HCT116 (cell line): ENCODE results near the gene ANTXR2.

ENCODE experiments used
- EZH2 ChIP-seq: fragments of 200-600 bp; sonication (generic); IDR thresholded peaks from 2 replicates; pipeline ENCODE4 v1.6.1; 2017; ENCODE audit warnings: antibody characterized with exemption, mixed run types
- JUND ChIP-seq: IDR thresholded peaks from 2 replicates; pipeline ENCODE4 v1.6.1; 2012
- POLR2AphosphoS5 ChIP-seq: IDR thresholded peaks from 2 replicates; pipeline ENCODE4 v1.6.1; 2011; ENCODE audit warnings: mild to moderate bottlenecking, low read depth, low read length, moderate library complexity
- TF ChIP-seq, protein P1 (sequence below), 3 experiments: fragments of 200-600 bp in 1 of 3; sonication (generic) in 1 of 3; IDR thresholded peaks in 2 of 3; conservative IDR thresholded peaks in 1 of 3; 2 replicates each; pipeline ENCODE4 v1.5.1; 2012 to 2017; ENCODE audit warnings: low read depth in 2 of 3, low read length in 2 of 3, antibody characterized with exemption in 1 of 3, borderline replicate concordance in 1 of 3, control low read depth in 1 of 3, mild to moderate bottlenecking in 1 of 3, mixed read lengths in 1 of 3, mixed run types in 1 of 3, moderate library complexity in 1 of 3; ENCODE audit not compliant: insufficient read depth in 1 of 3
- TF ChIP-seq, protein P2 (sequence below): IDR thresholded peaks from 2 replicates; pipeline ENCODE4 v1.6.1; 2012

DNA sequence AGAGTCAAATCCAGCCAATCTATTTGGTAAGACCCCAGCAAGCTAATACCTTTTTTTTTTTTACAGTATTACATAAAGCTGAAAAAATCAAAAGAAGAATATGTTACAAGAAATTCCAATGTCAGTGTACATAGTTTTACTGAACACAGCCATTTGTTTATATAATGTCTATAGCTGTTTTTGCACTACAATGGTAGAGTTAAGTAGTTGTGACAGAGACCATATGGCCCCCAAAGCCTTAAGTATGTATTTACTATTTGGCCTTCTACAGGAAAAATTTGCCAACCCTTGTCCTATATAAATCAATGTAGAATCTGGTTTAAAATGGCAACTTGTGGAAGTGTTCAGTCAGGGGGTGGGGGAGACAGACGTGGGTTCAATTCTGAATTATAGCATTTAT is 60.7 kb downstream of the ANTXR2 start:
- no peak for TF ChIP-seq POLR2AphosphoS5
- TF ChIP-seq, protein P1, sequence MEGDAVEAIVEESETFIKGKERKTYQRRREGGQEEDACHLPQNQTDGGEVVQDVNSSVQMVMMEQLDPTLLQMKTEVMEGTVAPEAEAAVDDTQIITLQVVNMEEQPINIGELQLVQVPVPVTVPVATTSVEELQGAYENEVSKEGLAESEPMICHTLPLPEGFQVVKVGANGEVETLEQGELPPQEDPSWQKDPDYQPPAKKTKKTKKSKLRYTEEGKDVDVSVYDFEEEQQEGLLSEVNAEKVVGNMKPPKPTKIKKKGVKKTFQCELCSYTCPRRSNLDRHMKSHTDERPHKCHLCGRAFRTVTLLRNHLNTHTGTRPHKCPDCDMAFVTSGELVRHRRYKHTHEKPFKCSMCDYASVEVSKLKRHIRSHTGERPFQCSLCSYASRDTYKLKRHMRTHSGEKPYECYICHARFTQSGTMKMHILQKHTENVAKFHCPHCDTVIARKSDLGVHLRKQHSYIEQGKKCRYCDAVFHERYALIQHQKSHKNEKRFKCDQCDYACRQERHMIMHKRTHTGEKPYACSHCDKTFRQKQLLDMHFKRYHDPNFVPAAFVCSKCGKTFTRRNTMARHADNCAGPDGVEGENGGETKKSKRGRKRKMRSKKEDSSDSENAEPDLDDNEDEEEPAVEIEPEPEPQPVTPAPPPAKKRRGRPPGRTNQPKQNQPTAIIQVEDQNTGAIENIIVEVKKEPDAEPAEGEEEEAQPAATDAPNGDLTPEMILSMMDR (IDR thresholded peaks at IDR 0.05 in 2 of 3, conservative IDR thresholded peaks at IDR 0.05 in 1 of 3; ENCODE audit: borderline replicate concordance in 1 of 3, insufficient read depth in 1 of 3, low read depth in 2 of 3, low read length in 2 of 3): no peak
- TF ChIP-seq EZH2: no peak
- TF ChIP-seq, protein P2, sequence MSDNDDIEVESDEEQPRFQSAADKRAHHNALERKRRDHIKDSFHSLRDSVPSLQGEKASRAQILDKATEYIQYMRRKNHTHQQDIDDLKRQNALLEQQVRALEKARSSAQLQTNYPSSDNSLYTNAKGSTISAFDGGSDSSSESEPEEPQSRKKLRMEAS: no peak
- TF ChIP-seq JUND: no peak
